Measurements from ENCODE around the gene PNKD. TPM values are rescaled to one million over a fixed set of nuclear protein-coding genes. Genes with fewer than 3 reads are reported as not detected.

Gene PNKD
- total RNA-seq: 100 to 1,000 TPM; 103 to 145 TPM

GRCh38 chr2:218269900-218270720 lies at the start of gene PNKD, which contains the start of gene AAMP:
Gene PNKD, plus strand, starts transcription at chr2:218270519. Its CDS starts 17 bp downstream, at chr2:218270536.
Gene AAMP, minus strand, starts transcription at chr2:218270137. Its CDS starts 51 bp downstream, at chr2:218270086.
- under 1% methylated on average over 55 of the region's 64 CpGs for WGBS
- H3K4me1 ChIP-seq (replicated peaks): peaks cover 12% of the 10 kb centered on the region

GRCh38 chr2:218221000-218221399 lies 49.3 kb upstream of the PNKD start:
- 64% methylated on average over 5 of the region's 5 CpGs for WGBS
- TF ChIP-seq CTCF (IDR thresholded peaks at IDR 0.05): no peak
- no peak for TF ChIP-seq POLR2A (IDR thresholded peaks at IDR 0.05)
- TF ChIP-seq POLR2AphosphoS5 (IDR thresholded peaks at IDR 0.05): no peak
- Histone ChIP-seq H3K27me3 (replicated peaks; ENCODE audit: insufficient read depth) (no peaks in the 10 kb centered on the region), H3K9me3 (no peaks in the 10 kb centered on the region), H3K27ac (peak overlapping the region in 1 of 2 donors; percentile 9), H3K4me1 (replicated peaks) (peaks cover 15% of the 10 kb centered on the region), H3K36me3 (no peaks in the 10 kb centered on the region), H3K4me3 (no peak overlapping the region)
- DNase-seq (ENCODE audit: low spot score): no peak
- intact Hi-C loops (cut with DNase I): no loop called here

More at GRCh38 chr2:218269900-218270720, at the start of gene PNKD, which contains the start of gene AAMP:
- intact Hi-C loops (cut with DNase I): loop anchor here (5.0 kb wide), 3 partner anchors 53 to 127 kb away; partner anchors contain the start of genes ARPC2 and CTDSP1
- H3K9me3 ChIP-seq: no peaks in the 10 kb centered on the region
- peak within 1 kb of the TSS; percentile 78 to 86 for H3K27ac ChIP-seq
- H3K27me3 ChIP-seq (replicated peaks; ENCODE audit: insufficient read depth): no peaks in the 10 kb centered on the region
- H3K4me3 ChIP-seq: peak within 1 kb of the TSS; percentile 69 to 91
- peaks cover 21 to 22% of the 10 kb centered on the region in 2 donors for H3K36me3 ChIP-seq
- peak; percentile 100 for DNase-seq (ENCODE audit: low spot score)
- TF ChIP-seq POLR2AphosphoS5 (IDR thresholded peaks at IDR 0.05): peak; percentile 97
- TF ChIP-seq POLR2A (IDR thresholded peaks at IDR 0.05): peak; percentile 94
- peak; percentile 24 to 59 (median 39) for TF ChIP-seq CTCF (IDR thresholded peaks at IDR 0.05)

GRCh38 chr2:218223046-218223445 lies 47.3 kb upstream of the PNKD start:
- intact Hi-C loops (cut with DNase I): no loop called here
- WGBS: 75% methylated on average over 5 of the region's 5 CpGs

GRCh38 chr2:218224186-218224585 lies 46.1 kb upstream of the PNKD start:
- Histone ChIP-seq H3K9me3 (no peaks in the 10 kb centered on the region), H3K27ac (no peak overlapping the region), H3K4me1 (replicated peaks) (peaks cover 9% of the 10 kb centered on the region), H3K27me3 (replicated peaks; ENCODE audit: insufficient read depth) (no peaks in the 10 kb centered on the region), H3K4me3 (no peak overlapping the region), H3K36me3 (no peaks in the 10 kb centered on the region)
- 78% methylated on average over 1 of the region's 1 CpG for WGBS
- intact Hi-C loops (cut with DNase I): no loop called here
- DNase-seq (ENCODE audit: low spot score): no peak
- TF ChIP-seq CTCF (IDR thresholded peaks at IDR 0.05) (no peak), POLR2A (IDR thresholded peaks at IDR 0.05) (no peak), POLR2AphosphoS5 (IDR thresholded peaks at IDR 0.05) (no peak)

More at GRCh38 chr2:218223046-218223445, 47.3 kb upstream of the PNKD start:
- Histone ChIP-seq H3K4me3 (no peak overlapping the region), H3K27me3 (replicated peaks; ENCODE audit: insufficient read depth) (no peaks in the 10 kb centered on the region), H3K9me3 (no peaks in the 10 kb centered on the region), H3K4me1 (replicated peaks) (peaks cover 13% of the 10 kb centered on the region), H3K27ac (no peak overlapping the region), H3K36me3 (no peaks in the 10 kb centered on the region)
- TF ChIP-seq POLR2AphosphoS5 (IDR thresholded peaks at IDR 0.05) (no peak), CTCF (IDR thresholded peaks at IDR 0.05) (no peak), POLR2A (IDR thresholded peaks at IDR 0.05) (no peak)
- DNase-seq (ENCODE audit: low spot score): no peak
